ENCODE measurements around the gene CHD6. TPM values are rescaled to one million over a fixed set of nuclear protein-coding genes. Genes with fewer than 3 reads are reported as not detected.

Gene CHD6
- total RNA-seq, 1 donor from 2014 or later = 114 TPM

GRCh38 chr20:41398408-41398807 is 219.8 kb downstream of the CHD6 start:
- Mint-ChIP-seq H3K9me3 (ENCODE audit: low read depth) (no peaks in the 10 kb centered on the region), H3K4me3 (ENCODE audit: low read depth) (no peak overlapping the region), H3K27me3 (no peaks in the 10 kb centered on the region), H3K27ac (no peak overlapping the region), H3K36me3 (ENCODE audit: insufficient read depth) (peaks cover 8% of the 10 kb centered on the region), H3K4me1 (ENCODE audit: low read depth) (no peaks in the 10 kb centered on the region)
- TF ChIP-seq CTCF (IDR thresholded peaks at IDR 0.05; ENCODE audit: unreplicated experiment) = no peak
- DNase-seq (ENCODE audit: low spot score, unreplicated experiment) = no peak

GRCh38 chr20:41395667-41396664 is 222.2 kb downstream of the CHD6 start:
- peak overlapping the region; percentile 69 for H3K27ac Mint-ChIP-seq
- DNase-seq (ENCODE audit: low spot score, unreplicated experiment) = no peak
- H3K27me3 Mint-ChIP-seq = no peaks in the 10 kb centered on the region

GRCh38 chr20:41394931-41395666 is 223.1 kb downstream of the CHD6 start:
- Mint-ChIP-seq H3K27ac (no peak overlapping the region), H3K36me3 (ENCODE audit: insufficient read depth) (no peaks in the 10 kb centered on the region), H3K4me1 (ENCODE audit: low read depth) (no peaks in the 10 kb centered on the region), H3K9me3 (ENCODE audit: low read depth) (no peaks in the 10 kb centered on the region), H3K4me3 (ENCODE audit: low read depth) (no peak overlapping the region), H3K27me3 (no peaks in the 10 kb centered on the region)
- no peak for DNase-seq (ENCODE audit: low spot score, unreplicated experiment)
- TF ChIP-seq CTCF (IDR thresholded peaks at IDR 0.05; ENCODE audit: unreplicated experiment) = no peak

More at GRCh38 chr20:41395667-41396664, 222.2 kb downstream of the CHD6 start:
- Mint-ChIP-seq H3K36me3 (ENCODE audit: insufficient read depth) (no peaks in the 10 kb centered on the region), H3K9me3 (ENCODE audit: low read depth) (no peaks in the 10 kb centered on the region), H3K4me3 (ENCODE audit: low read depth) (no peak overlapping the region), H3K4me1 (ENCODE audit: low read depth) (no peaks in the 10 kb centered on the region)
- TF ChIP-seq CTCF (IDR thresholded peaks at IDR 0.05; ENCODE audit: unreplicated experiment) = no peak

- H3K4me3 Mint-ChIP-seq (ENCODE audit: low read depth) = no peak overlapping the region
- no peaks in the 10 kb centered on the region for H3K4me1 Mint-ChIP-seq (ENCODE audit: low read depth)
- TF ChIP-seq CTCF (IDR thresholded peaks at IDR 0.05; ENCODE audit: unreplicated experiment) = no peak
- no peaks in the 10 kb centered on the region for H3K27me3 Mint-ChIP-seq
- no peaks in the 10 kb centered on the region for H3K36me3 Mint-ChIP-seq (ENCODE audit: insufficient read depth)
- no peaks in the 10 kb centered on the region for H3K9me3 Mint-ChIP-seq (ENCODE audit: low read depth)
- H3K27ac Mint-ChIP-seq = no peak overlapping the region
- DNase-seq (ENCODE audit: low spot score, unreplicated experiment) = no peak
These were observed 224.1 kb downstream of the CHD6 start for GRCh38 chr20:41394081-41394480.

GRCh38 chr20:41393705-41394066 is 224.5 kb downstream of the CHD6 start:
- TF ChIP-seq CTCF (IDR thresholded peaks at IDR 0.05; ENCODE audit: unreplicated experiment) = no peak
- Mint-ChIP-seq H3K4me3 (ENCODE audit: low read depth) (no peak overlapping the region), H3K27ac (peak overlapping the region; percentile 56), H3K36me3 (ENCODE audit: insufficient read depth) (no peaks in the 10 kb centered on the region), H3K9me3 (ENCODE audit: low read depth) (no peaks in the 10 kb centered on the region), H3K4me1 (ENCODE audit: low read depth) (no peaks in the 10 kb centered on the region), H3K27me3 (no peaks in the 10 kb centered on the region)
- DNase-seq (ENCODE audit: low spot score, unreplicated experiment) = no peak
